ENCODE data around the gene MLLT10.

MLLT10 gene

DNA sequence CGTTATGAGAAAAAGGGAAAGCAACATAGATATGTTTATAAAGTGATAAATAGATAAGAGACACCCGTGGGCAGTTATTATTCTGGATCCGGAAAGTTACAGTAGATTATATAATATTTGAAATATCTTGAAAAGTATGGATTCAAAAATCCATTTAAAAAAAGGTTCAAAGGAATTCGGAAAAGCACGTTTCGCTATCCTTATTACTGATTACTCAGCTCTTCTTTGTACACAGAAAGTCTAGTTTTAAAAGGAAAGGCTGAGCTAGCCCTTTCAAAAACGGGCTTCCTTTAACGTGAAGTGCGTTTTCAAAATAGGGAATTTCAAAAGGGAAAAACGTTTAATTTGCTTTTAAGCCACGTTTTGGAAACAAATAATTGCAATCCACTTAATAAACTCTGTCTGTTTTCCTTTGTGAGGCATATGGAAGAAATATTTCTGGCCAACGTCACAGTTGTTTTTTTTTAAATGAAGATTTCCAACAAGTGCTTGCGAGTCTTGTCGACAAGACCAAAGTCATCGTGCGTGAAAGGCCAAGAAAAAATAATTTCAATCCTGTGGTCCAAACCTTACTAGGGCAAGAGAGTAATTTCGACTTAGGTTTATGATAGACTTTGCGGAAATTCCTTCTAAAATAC, 6.3 kb upstream of the MLLT10 start:
- TF ChIP-seq SIN3A (IDR thresholded peaks at IDR 0.05; ENCODE audit: borderline replicate concordance, insufficient read depth, low read length) = no peak
- TF ChIP-seq TAF1 (IDR thresholded peaks at IDR 0.05; ENCODE audit: borderline replicate concordance, insufficient read depth, low read length) = 0 out of 2 replicates have a peak, but pooled peaks have one; percentile 26

DNA sequence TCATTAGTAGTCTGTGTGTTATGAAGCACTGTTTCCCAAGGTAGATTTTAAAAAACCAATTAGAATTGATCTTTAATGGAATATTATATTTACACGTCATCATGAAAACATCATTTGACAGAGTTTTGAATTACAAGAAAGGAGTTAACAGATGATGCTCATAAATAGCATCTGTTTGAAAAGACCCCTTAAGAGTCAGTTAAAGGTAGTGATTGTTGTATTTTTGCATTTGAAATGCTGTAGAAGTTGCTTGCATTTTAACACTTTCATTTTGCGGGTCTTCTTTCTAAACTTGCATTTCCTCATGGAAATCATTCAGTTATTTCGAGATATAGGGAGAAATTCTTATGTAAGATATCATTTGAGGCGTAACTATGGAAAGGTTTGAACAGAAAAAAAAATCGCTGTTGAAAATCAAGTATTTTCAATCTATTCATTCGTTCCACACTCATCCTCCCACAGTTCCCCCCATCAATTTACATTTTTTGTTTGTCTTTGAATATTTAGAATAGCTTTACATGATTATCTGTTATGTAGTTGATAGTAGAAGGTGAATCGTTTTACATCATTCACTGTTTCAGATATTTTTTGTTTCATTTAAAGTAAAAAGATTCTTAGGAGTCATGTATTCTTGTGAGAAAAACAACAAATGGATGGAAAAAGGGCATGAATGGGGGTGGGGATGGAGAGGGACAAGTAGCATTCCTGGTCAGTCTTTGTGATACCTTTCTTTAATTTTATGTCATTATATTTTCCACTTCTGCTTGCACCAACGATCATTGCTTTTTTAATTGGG, 5.6 kb upstream of the MLLT10 start:
- TF ChIP-seq SIN3A (IDR thresholded peaks at IDR 0.05; ENCODE audit: borderline replicate concordance, insufficient read depth, low read length) = no peak
- TF ChIP-seq FOXP2 (optimal IDR thresholded peaks at IDR 0.05; ENCODE audit: borderline replicate concordance, extremely low read depth, extremely low read length, insufficient read depth) = no peak
- no peak for TF ChIP-seq TAF1 (IDR thresholded peaks at IDR 0.05; ENCODE audit: borderline replicate concordance, insufficient read depth, low read length)
- no peak for TF ChIP-seq REST (IDR thresholded peaks at IDR 0.05; ENCODE audit: insufficient read depth in 1 of 2, low read depth in 2 of 2, low read length in 2 of 2)
- no peak for TF ChIP-seq POLR2AphosphoS5 (IDR thresholded peaks at IDR 0.05; ENCODE audit: low read depth, low read length)

- TF ChIP-seq TAF1 (IDR thresholded peaks at IDR 0.05; ENCODE audit: borderline replicate concordance, insufficient read depth, low read length) (no peak), POLR2AphosphoS5 (IDR thresholded peaks at IDR 0.05; ENCODE audit: low read depth, low read length) (no peak), SIN3A (IDR thresholded peaks at IDR 0.05; ENCODE audit: borderline replicate concordance, insufficient read depth, low read length) (no peak), REST (IDR thresholded peaks at IDR 0.05; ENCODE audit: insufficient read depth in 1 of 2, low read depth in 2 of 2, low read length in 2 of 2) (no peak), FOXP2 (optimal IDR thresholded peaks at IDR 0.05; ENCODE audit: borderline replicate concordance, extremely low read depth, extremely low read length, insufficient read depth) (no peak)
Measured at GRCh38 chr10:21529032-21529910, 4.8 kb upstream of the MLLT10 start.

DNA sequence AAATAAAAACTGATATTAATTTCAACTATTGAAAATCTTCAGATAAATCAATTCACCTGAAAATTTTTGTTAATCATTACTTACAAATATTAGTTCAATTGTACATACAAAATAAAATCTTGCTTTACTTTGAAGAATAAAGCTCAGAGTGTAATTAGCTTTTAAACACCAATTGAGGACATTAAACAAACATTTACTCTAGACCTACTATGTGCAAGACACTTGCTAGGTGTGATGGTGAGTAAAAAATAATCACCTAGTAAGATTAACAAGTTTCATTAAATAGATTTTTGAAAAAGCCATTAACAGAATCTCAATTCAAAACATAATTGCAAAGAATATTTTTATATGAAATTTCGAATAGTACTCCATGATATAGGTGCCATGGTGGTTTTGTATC, 3.9 kb upstream of the MLLT10 start:
- TF ChIP-seq FOXP2 (optimal IDR thresholded peaks at IDR 0.05; ENCODE audit: borderline replicate concordance, extremely low read depth, extremely low read length, insufficient read depth) (no peak), REST (IDR thresholded peaks at IDR 0.05; ENCODE audit: insufficient read depth in 1 of 2, low read depth in 2 of 2, low read length in 2 of 2) (no peak), SIN3A (IDR thresholded peaks at IDR 0.05; ENCODE audit: borderline replicate concordance, insufficient read depth, low read length) (no peak), TAF1 (IDR thresholded peaks at IDR 0.05; ENCODE audit: borderline replicate concordance, insufficient read depth, low read length) (no peak), POLR2AphosphoS5 (IDR thresholded peaks at IDR 0.05; ENCODE audit: low read depth, low read length) (no peak)

DNA sequence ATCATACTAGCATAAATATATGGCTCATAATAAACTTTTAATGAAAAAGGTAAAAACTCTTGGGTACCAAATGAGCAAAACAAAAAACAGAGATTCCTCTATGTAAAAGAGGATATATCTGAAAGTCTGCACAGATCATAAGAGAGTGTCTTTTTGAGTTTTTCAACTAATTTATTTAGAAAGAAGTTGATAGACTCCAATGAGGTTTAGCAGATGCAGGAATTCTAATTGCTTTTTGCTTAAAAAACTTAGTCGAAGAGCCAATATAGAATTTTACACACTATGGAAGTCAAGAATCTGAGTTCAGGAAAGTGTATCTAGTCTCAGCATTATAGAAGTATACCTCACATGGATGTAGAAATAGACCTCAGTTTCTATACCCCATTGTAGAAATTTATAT, 3.4 kb upstream of the MLLT10 start:
- TF ChIP-seq REST (IDR thresholded peaks at IDR 0.05; ENCODE audit: insufficient read depth in 1 of 2, low read depth in 2 of 2, low read length in 2 of 2) (no peak), POLR2AphosphoS5 (IDR thresholded peaks at IDR 0.05; ENCODE audit: low read depth, low read length) (no peak), SIN3A (IDR thresholded peaks at IDR 0.05; ENCODE audit: borderline replicate concordance, insufficient read depth, low read length) (no peak), TAF1 (IDR thresholded peaks at IDR 0.05; ENCODE audit: borderline replicate concordance, insufficient read depth, low read length) (no peak), FOXP2 (optimal IDR thresholded peaks at IDR 0.05; ENCODE audit: borderline replicate concordance, extremely low read depth, extremely low read length, insufficient read depth) (no peak)
